H4 (cell line): ENCODE data around the gene PRDM15. TPM values are rescaled to one million over a fixed set of nuclear protein-coding genes. Genes with fewer than 3 reads are reported as not detected.

ENCODE experiments used
- DNase-seq: peaks from one replicate; pipeline ENCODE4 v3.0.0-alpha.2; 2015; ENCODE audit warnings: low spot score
- total RNA-seq: library from RNA; depleted of rRNA; stranded (reverse); fragments of >200 nt; shearing (Covaris generic); gene quantifications from 2 replicates; pipeline ENCODE4 v1.2.3, GENCODE V29; 2014

Gene PRDM15
- total RNA-seq, 1 experiment from 2014 or later = 2.4 TPM

GRCh38 chr21:41885341-41886024, 6.3 kb upstream of the PRDM15 start:
- DNase-seq = peak; percentile 51

GRCh38 chr21:41884501-41885030, 5.4 kb upstream of the PRDM15 start:
- DNase-seq = no peak

- DNase-seq = no peak
These were observed 4.4 kb upstream of the PRDM15 start for GRCh38 chr21:41883582-41883981.

GRCh38 chr21:41881051-41881450, 1.9 kb upstream of the PRDM15 start:
- DNase-seq = no peak

GRCh38 chr21:41880153-41880552, 1.0 kb upstream of the PRDM15 start:
- no peak for DNase-seq

- peak; percentile 67 for DNase-seq
These were observed 334 bp downstream of the PRDM15 start for GRCh38 chr21:41878831-41879189.

- peak; percentile 55 for DNase-seq
These were observed 978 bp downstream of the PRDM15 start for GRCh38 chr21:41877901-41878830.

- DNase-seq = no peak
These were observed 2.1 kb downstream of the PRDM15 start for GRCh38 chr21:41876928-41877652.

GRCh38 chr21:41876396-41876795, 2.7 kb downstream of the PRDM15 start:
- no peak for DNase-seq

GRCh38 chr21:41875086-41875485, 4.1 kb downstream of the PRDM15 start:
- DNase-seq = no peak

- no peak for DNase-seq
These were observed 4.5 kb downstream of the PRDM15 start for GRCh38 chr21:41874611-41875010.

- no peak for DNase-seq
These were observed 5.7 kb downstream of the PRDM15 start for GRCh38 chr21:41873426-41873825.

- DNase-seq = no peak
These were observed 6.1 kb downstream of the PRDM15 start for GRCh38 chr21:41873005-41873404.

GRCh38 chr21:41871293-41872030, 7.7 kb downstream of the PRDM15 start:
- DNase-seq = no peak

GRCh38 chr21:41869771-41870170, 9.4 kb downstream of the PRDM15 start:
- DNase-seq = no peak

- DNase-seq = no peak
These were observed 11.0 kb downstream of the PRDM15 start for GRCh38 chr21:41868062-41868710.

GRCh38 chr21:41867313-41867712, 11.8 kb downstream of the PRDM15 start:
- DNase-seq = no peak

- DNase-seq = no peak
These were observed 12.8 kb downstream of the PRDM15 start for GRCh38 chr21:41866274-41866809.

GRCh38 chr21:41865002-41865777, 14.0 kb downstream of the PRDM15 start:
- DNase-seq = no peak
